ENCODE results near the gene PTPRQ.

The PTPRQ gene

DNA sequence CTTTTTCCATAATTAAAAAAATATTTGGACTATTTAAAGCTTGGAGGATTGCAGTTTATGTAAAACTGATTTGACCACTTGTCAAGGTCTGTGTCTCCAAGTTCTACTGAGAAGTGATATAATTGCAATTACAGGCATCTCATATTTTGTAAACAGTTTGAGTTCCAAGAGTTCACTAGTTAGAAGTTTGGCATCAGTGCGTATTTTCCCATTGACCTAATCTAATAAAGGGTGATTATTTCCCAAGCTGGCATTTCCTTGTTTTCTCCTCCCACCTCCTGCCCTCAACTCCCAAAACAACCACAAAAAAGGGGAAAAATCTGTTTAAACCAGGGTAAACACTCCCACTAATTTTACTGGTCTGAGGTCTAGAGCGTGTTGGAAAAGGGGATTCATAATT, 260.4 kb downstream of the PTPRQ start:
- no peak for DNase-seq (ENCODE audit: low spot score)

DNA sequence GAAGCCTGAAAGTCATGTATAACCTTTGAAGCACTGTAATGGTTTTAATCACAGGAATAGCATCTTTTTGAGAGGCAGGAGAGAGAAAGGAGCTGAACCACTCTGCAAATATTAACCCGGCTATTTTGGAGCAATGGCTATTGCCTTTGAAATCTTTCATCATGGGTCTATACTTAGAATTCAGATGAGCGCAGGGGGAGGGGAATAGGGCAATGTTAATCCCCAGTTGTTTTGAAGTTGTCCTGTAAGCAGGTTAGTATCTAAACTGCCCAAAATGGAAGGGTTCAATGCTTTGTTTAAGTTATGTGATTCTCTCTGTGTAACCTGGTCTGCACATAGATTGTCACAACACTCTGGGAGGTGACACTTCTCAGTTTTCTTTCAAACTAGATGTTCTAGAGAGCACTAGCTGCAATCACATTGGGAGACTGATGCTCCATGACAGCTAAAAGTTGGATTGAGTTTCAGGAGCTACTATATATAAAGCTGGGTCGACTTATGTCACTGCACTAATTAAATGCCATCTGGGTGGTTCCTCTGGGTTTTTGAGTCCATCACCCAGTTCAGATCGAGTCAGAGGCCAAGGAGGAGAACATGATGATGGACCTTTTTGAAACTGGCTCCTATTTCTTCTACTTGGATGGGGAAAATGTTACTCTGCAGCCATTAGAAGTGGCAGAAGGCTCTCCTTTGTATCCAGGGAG, 263.2 kb downstream of the PTPRQ start, which contains the start of gene MYF6:
TSS of gene MYF6 (plus strand) at position 509 of the 704 bp plus-strand sequence. CDS start at position 595, 86 bp downstream.
- no peak for DNase-seq (ENCODE audit: low spot score)

DNA sequence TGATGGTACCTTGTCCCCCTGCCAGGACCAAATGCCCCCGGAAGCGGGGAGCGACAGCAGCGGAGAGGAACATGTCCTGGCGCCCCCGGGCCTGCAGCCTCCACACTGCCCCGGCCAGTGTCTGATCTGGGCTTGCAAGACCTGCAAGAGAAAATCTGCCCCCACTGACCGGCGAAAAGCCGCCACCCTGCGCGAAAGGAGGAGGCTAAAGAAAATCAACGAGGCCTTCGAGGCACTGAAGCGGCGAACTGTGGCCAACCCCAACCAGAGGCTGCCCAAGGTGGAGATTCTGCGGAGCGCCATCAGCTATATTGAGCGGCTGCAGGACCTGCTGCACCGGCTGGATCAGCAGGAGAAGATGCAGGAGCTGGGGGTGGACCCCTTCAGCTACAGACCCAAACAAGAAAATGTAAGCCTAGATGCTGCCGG, 263.8 kb downstream of the PTPRQ start:
- DNase-seq (ENCODE audit: low spot score), result no peak

DNA sequence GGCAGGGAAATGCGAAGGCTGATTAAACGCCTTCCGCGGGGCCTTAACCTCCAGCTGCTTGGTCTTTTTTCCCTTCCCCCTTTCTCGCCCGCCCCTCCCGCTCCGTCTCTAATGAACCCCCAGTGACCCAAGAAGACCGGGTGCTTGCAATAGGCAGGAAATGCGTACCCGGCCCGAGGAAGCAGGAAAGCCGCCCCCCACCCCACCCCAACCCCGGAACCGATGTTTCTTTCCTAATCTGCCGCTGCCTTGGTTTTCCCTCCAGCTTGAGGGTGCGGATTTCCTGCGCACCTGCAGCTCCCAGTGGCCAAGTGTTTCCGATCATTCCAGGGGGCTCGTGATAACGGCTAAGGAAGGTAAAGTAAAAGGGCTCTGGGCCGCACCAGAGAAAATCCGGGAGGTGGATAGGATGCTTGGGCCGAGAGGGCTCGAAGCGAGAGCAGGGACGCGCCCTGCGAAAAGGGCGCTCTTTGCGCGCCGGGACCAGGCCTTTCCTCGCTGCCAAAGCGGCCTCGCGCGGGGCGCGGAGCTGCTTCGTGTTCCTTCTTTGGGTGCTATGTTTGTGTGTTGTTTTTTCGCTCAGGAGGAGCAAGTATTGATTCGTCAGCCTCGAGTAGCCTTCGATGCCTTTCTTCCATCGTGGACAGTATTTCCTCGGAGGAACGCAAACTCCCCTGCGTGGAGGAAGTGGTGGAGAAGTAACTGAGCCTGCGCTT, 264.4 kb downstream of the PTPRQ start:
- no peak for DNase-seq (ENCODE audit: low spot score)

DNA sequence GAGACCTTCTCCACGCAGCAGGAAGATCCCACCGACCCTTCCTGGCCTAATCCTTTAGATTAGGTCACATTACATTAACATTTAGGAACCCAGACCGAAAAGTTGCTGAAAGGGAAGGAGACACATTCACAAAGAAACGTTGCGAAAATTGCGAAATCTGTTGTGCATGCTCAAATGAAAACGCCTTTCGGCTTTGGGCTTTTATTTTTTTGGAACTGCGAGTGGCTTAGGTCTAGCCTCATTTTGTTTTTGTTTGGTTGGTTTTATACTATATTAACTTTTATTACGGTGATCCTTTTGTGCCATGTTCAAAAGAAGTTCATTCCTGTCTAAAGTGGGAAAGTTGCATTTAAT, 264.9 kb downstream of the PTPRQ start:
- no peak for DNase-seq (ENCODE audit: low spot score)

DNA sequence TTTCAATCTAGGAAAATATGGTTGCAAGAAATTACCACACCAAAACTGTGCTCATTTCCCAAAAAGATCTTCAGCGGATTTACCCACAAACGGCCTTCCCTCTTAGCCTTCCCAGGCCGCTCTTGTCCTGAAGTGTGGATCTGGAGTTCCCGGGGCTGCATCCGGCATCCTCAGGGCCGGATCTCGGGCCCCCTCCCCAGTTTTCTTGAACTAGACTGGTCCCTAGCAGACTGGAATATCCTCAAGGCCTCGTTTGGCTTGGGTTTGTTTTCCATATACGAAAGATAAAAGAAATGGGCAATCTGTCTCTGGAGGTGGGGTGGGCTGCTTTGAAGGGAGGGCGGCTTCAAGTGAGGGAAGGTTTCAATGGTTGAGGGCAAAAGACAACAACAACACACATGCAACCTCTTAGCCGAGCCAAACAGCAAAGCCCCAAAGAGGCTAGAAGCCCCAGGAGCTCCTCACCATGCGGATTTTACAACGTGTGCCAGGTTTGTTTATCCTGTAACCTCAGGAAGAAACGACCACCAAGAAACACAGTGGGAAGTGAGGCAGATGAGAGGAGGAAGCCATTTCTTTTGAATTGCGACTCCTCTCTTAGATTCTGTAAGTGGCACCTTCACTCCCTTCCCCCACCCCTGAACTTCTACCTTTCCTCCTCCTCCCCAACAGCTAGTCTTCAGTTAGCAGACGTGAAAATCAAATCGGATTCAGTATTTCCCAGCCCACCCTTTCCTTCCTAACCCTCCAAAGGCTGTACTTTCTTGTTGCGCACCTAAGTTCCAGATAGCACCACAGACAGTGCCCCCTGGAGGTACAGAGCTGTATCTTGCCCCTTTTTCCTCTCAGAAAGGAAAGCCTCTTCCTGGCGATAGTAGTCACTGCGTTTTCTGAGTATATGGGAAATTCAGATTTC, 266.0 kb downstream of the PTPRQ start:
- DNase-seq (ENCODE audit: low spot score), result no peak

DNA sequence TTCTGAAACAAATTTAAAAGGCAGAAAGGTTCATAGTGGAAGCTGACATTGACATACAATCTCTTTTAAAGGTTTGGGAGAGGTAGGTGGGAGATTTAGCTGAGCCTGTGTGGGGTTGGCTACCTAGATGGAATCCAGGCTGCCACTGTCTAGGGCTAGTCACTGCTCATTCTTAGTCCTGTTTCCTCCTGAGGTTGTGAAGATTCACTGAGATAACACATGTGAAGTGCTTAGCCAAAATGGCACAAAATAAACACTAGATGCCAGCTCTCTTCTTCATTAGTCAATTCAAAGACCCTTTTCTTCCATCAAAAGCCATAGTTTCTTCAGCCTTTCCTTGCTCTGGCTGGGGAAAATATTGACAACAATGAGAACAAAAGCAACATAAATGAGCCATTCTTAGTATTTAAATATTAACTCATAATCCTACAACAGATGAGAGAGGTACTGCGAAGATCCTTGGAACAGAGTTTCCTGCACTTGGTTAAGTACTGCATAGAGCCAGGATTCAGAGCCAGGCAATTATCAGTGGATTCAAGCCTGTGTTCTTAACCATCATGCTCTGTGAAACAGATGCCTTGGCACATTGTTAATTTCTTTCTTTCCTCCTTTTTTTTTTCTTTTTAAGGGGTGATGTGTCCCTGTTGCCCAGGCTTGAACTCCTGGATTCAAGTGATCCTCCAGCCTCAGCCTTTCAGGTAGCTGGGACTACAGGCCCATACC, 266.9 kb downstream of the PTPRQ start:
- DNase-seq (ENCODE audit: low spot score), result no peak

DNA sequence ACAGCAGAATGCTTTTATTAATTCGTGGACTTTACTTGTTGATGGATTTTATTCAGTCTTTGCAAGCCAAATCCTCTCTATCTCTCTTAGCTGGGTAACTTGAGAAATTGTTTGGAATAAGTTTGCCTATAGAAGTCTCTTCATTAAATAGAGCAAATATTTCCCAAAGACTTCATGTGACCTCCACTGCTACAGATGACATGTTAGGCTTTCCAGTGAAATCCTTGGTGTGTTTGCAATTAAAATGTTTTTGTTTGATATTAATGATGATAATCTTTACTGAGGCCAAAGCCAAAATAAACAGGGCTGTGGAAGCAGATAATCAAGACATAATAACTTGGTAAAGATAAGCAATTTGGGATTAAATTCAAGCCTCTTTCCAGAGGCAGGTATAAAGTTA, 267.8 kb downstream of the PTPRQ start:
- no peak for DNase-seq (ENCODE audit: low spot score)

DNA sequence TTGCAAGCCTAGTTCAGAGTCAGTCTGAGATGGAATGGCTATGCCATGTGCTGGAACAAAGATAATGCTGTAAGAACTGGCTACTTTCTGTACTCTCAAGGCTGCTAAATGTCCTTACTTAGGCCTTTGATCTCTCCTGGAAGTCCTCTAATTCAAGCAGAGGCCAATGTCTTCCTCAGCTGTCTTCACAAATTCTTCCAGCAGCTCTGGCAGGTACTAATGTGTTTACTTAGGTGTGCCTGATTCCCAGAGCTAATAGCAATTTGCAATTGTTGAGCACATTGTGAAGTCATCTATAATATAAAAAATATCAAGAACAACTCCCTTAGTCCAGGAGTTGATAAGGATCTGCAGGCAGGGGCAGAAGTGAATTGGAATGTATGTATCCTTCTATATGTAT, 268.8 kb downstream of the PTPRQ start:
- DNase-seq (ENCODE audit: low spot score), result no peak

DNA sequence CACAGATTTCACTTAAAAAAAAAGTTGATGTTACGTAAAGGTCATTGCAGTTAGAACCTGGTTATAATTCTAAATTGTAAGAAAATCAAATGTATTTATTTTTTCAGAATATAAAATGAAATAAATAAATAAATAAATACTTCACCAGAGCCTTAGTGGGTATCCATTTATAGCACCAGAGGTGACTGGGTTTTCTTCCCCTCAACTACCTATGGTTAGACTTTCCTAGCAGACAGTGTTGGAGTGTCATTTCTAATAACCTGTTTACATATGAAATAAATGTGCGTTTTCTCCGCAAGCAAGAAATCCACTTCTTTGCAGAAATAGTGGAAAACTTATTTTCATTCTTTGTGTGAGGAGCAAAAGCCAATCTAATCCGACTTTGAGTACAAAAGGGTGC, 269.4 kb downstream of the PTPRQ start:
- no peak for DNase-seq (ENCODE audit: low spot score)

DNA sequence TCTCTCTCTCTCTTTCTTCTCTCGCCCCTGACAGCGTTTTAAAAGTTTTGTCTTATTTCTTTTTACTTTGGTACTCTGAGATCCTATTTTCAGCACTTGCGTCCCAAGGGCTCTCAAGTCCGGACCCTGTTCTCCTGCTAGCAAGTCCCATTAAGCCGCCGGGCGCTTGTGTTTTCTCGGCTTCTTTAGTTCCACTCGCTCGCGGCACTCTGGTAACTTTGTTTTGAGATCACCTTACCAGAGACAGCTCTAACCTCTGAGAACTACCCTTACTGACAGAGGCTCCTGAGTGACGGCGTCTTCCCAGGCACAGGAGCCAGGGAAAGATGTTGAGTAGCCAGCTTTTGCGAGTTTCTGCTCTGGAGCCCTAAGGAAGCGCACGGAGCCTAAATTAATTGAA, 270.0 kb downstream of the PTPRQ start:
- DNase-seq (ENCODE audit: low spot score), result no peak

DNA sequence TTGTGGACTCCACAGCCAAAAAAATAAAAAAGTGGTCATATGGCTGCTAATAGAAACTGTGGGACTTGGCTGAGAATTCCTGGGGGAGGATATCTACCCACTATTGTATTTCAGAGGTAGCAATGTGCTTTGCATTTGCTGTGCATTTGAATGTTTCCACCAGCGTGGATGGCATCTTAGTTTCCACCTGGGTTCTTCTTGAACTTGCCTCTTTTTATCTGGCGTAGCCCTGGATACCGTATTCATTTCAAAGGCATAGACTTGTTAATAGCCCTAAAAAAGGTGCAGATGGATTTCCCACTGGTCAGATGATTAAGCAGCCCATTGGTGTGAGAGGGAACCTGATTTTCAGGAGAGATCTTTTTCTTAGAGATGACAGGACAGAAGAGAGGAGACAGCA, 270.8 kb downstream of the PTPRQ start:
- DNase-seq (ENCODE audit: low spot score), result no peak

DNA sequence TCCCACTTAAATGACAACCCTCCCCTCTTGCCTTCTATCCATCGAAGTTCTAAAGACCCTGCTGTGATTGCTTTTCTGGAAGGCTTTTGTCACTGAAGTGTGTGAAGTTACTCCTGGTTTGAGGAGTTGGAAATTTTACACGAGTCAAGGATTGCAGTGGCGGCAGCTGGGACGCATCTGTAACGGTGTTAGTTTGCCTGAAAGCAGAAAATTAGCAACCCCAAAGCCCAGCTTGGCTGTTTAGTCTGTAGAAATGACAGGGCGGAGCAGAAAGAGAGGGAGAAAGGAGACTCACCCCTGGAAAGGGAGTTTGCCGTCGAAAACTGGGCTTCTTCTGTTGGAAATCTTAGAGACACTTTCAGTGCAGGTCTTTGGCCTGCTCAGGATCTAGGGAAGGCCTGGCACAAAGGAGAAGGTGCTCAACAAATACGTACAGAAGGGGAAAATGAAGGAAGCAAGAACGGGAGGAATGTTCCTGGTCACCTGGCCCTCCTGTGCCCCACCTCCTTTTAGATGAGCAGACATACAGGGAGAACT, 271.7 kb downstream of the PTPRQ start:
- DNase-seq (ENCODE audit: low spot score), result no peak

DNA sequence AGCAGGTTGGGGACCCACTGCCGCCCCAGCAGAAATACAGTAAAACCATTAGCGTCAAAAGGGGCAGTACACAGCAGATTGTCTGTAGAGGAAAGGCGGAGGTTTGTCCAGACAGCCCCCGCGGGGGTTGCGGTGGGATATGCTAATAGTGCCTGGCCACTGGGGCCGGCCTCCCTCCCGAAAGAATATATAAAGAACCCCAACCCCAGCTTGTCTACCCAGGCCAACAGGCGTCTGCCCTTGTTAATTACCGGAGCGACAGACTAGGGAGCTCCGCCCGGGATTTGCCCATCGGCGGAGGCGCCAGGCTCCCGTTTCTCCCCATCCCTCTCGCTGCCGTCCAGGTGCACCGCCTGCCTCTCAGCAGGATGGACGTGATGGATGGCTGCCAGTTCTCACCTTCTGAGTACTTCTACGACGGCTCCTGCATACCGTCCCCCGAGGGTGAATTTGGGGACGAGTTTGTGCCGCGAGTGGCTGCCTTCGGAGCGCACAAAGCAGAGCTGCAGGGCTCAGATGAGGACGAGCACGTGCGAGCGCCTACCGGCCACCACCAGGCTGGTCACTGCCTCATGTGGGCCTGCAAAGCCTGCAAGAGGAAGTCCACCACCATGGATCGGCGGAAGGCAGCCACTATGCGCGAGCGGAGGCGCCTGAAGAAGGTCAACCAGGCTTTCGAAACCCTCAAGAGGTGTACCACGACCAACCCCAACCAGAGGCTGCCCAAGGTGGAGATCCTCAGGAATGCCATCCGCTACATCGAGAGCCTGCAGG, 272.8 kb downstream of the PTPRQ start, which contains the start of gene MYF5:
TSS of gene MYF5 (plus strand) at position 217 of the 774 bp plus-strand sequence. CDS start at position 369, 152 bp downstream.
- no peak for DNase-seq (ENCODE audit: low spot score)

DNA sequence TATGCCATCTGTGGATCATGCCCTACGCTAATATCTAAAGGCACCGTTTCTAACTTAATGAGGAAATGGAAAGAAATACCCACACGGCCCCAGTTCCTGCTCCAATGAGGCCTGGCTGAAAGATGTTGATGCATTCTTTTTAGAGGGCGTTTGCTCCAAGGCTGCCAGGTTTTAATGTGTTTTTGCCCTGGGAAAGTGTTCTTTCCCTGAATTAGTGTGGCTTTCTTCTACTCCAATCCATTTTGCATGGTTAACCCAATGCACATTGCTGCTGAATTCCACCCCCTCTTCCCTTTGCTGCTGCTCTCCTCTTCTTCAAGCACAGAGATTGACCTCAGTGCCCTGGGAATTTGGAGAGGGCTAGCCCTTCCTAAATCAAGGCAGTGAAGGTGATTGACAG, 273.8 kb downstream of the PTPRQ start:
- no peak for DNase-seq (ENCODE audit: low spot score)

DNA sequence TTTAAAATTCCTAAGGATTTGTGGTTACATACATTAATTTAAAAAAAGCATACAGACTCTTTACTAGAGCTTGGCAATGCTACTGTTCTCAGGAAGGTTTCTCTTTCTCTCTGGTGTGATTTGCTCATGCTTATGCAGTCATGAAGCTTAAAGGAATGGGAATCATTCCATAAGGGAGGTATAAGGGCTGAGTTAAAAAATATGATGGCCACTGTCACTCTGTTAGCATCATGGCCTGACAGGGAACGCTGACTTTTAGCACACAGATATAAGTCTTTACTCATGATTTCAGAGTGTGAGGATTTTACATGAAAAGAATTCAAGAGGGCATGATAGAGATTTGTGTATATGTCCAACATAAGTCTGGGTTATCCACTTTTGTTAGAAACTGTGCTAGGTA, 276.5 kb downstream of the PTPRQ start:
- no peak for DNase-seq (ENCODE audit: low spot score)

DNA sequence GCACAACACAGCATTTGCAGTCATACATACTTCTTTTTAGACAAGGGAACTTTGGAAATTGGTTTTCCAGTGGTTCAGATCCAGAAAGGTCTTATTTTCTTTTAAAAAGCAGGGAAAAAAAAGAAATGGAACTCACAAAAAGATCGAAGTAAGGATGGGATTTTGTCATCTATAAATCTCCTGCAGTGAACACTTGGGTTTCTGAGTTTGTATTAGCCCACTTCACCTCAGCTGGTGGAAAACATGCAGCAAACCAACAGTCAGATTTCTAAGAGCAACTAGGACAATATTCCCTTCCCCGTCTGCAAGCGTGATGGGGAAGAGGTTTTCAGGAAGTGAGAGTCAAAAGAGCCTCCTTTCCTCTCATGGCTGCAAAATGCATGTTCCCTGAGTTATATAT, 277.3 kb downstream of the PTPRQ start:
- DNase-seq (ENCODE audit: low spot score), result no peak

Measured in hematopoietic multipotent progenitor cell treated with erythropoietin and hydrocortisone succinate and interleukin-3 and kit ligand, for 15 days (in vitro differentiated cells).